Liver (tissue), 9 donors: ENCODE data around the gene PRMT7. TPM values are rescaled to one million over a fixed set of nuclear protein-coding genes. Genes with fewer than 3 reads are reported as not detected.

Experiments
- DNase-seq: peaks from one replicate; pipeline ENCODE4 v3.0.0-alpha.2; 2017; ENCODE audit warnings: low spot score
- H3K27ac ChIP-seq, 2 donors: one replicate each; pipeline ENCODE4 v1.7.0; 2013; ENCODE audit warnings: inconsistent platforms in 2 of 2, low read length in 2 of 2, control low read depth in 1 of 2, low read depth in 1 of 2, mild to moderate bottlenecking in 1 of 2
- H3K27me3 ChIP-seq, 4 donors: one replicate each; pipeline versions ENCODE4 v1.6.1 to v1.7.0; 2013; ENCODE audit warnings: low read length in 3 of 4, inconsistent platforms in 1 of 4, mild to moderate bottlenecking in 1 of 4, moderate library complexity in 1 of 4; ENCODE audit not compliant: control insufficient read depth in 4 of 4, insufficient read depth in 4 of 4
- H3K36me3 ChIP-seq, 4 donors: one replicate each; pipeline versions ENCODE4 v1.6.1 to v1.7.0; 2013; ENCODE audit warnings: low read length in 3 of 4, mild to moderate bottlenecking in 3 of 4, low read depth in 1 of 4, moderate library complexity in 1 of 4; ENCODE audit not compliant: control insufficient read depth in 4 of 4, insufficient read depth in 3 of 4
- H3K4me1 ChIP-seq, 4 donors: one replicate each; pipeline versions ENCODE4 v1.6.1 to v1.7.0; 2013; ENCODE audit warnings: low read length in 3 of 4, mild to moderate bottlenecking in 3 of 4, moderate library complexity in 1 of 4; ENCODE audit not compliant: control insufficient read depth in 4 of 4, insufficient read depth in 4 of 4
- H3K4me3 ChIP-seq, 3 donors: one replicate each; pipeline versions ENCODE4 v1.6.1 to v1.7.0; 2013; ENCODE audit warnings: low read length in 3 of 3, control low read depth in 1 of 3, low read depth in 1 of 3, mild to moderate bottlenecking in 1 of 3
- H3K9ac ChIP-seq, 2 donors: one replicate each; pipeline ENCODE4 v1.7.0; 2013; ENCODE audit warnings: low read length in 2 of 2, mild to moderate bottlenecking in 2 of 2, moderate library complexity in 2 of 2, control low read depth in 1 of 2, low read depth in 1 of 2
- H3K9me3 ChIP-seq, 4 donors: one replicate each; pipeline versions ENCODE4 v1.6.1 to v1.7.0; 2013; ENCODE audit warnings: low read length in 3 of 4; ENCODE audit not compliant: control insufficient read depth in 4 of 4
- ATF3 ChIP-seq: IDR thresholded peaks from 2 replicates; pipeline ENCODE4 v1.6.1; 2016; ENCODE audit warnings: antibody characterized with exemption
- CTCF ChIP-seq: fragments of 150-350 bp; IDR thresholded peaks from 2 replicates; pipeline ENCODE4 v1.5.1; 2017; ENCODE audit warnings: improper control_type of control experiment, low read depth, low read length; ENCODE audit not compliant: missing input control
- EGR1 ChIP-seq, 2 donors: IDR thresholded peaks; 2 replicates each; pipeline ENCODE4 v1.6.1; 2016 to 2018; ENCODE audit warnings: antibody characterized with exemption in 2 of 2, low read depth in 2 of 2
- FOXA1 ChIP-seq: IDR thresholded peaks from 2 replicates; pipeline ENCODE4 v1.6.1; 2016; ENCODE audit warnings: antibody characterized with exemption
- FOXA2 ChIP-seq: IDR thresholded peaks from 2 replicates; pipeline ENCODE4 v1.6.1; 2016; ENCODE audit warnings: antibody characterized with exemption
- GABPA ChIP-seq, 2 donors: IDR thresholded peaks in 1 of 2; conservative IDR thresholded peaks in 1 of 2; 2 replicates each; pipeline ENCODE4 v1.6.1; 2016; ENCODE audit warnings: antibody characterized with exemption in 2 of 2, mild to moderate bottlenecking in 1 of 2, moderate library complexity in 1 of 2
- HNF4A ChIP-seq, 2 donors: conservative IDR thresholded peaks; 2 replicates each; pipeline ENCODE4 v1.6.1; 2016; ENCODE audit warnings: antibody characterized with exemption in 2 of 2, mild to moderate bottlenecking in 2 of 2
- HNF4G ChIP-seq: IDR thresholded peaks from 2 replicates; pipeline ENCODE4 v1.6.1; 2016; ENCODE audit warnings: antibody characterized with exemption
- JUND ChIP-seq, 2 donors: IDR thresholded peaks; 2 replicates each; pipeline ENCODE4 v1.6.1; 2016; ENCODE audit warnings: antibody characterized with exemption in 2 of 2
- MAX ChIP-seq: IDR thresholded peaks from 2 replicates; pipeline ENCODE4 v1.6.1; 2016; ENCODE audit warnings: antibody characterized with exemption
- NR2F2 ChIP-seq: IDR thresholded peaks from 2 replicates; pipeline ENCODE4 v1.6.1; 2016; ENCODE audit warnings: antibody characterized with exemption
- RAD21 ChIP-seq, 2 donors: IDR thresholded peaks; 2 replicates each; pipeline ENCODE4 v1.6.1; 2016; ENCODE audit warnings: antibody characterized with exemption in 2 of 2, mild to moderate bottlenecking in 2 of 2
- REST ChIP-seq: IDR thresholded peaks from 2 replicates; pipeline ENCODE4 v1.6.1; 2016; ENCODE audit warnings: antibody characterized with exemption, mild to moderate bottlenecking
- RXRA ChIP-seq, 2 donors: IDR thresholded peaks; 2 replicates each; pipeline ENCODE4 v1.6.1; 2017 to 2018; ENCODE audit warnings: antibody characterized with exemption in 2 of 2, mild to moderate bottlenecking in 1 of 2
- SP1 ChIP-seq: IDR thresholded peaks from 2 replicates; pipeline ENCODE4 v1.6.1; 2018; ENCODE audit warnings: antibody characterized with exemption, mild to moderate bottlenecking
- TAF1 ChIP-seq: conservative IDR thresholded peaks from 2 replicates; pipeline ENCODE4 v1.6.1; 2016; ENCODE audit warnings: antibody characterized with exemption, mild to moderate bottlenecking
- YY1 ChIP-seq: IDR thresholded peaks from 2 replicates; pipeline ENCODE4 v1.6.1; 2016; ENCODE audit warnings: antibody characterized with exemption, mild to moderate bottlenecking
- ZBTB33 ChIP-seq: IDR thresholded peaks from 2 replicates; pipeline ENCODE4 v1.6.1; 2016; ENCODE audit warnings: antibody characterized with exemption
- WGBS: extraction: QIAGEN DNeasy Blood & Tissue Kit; methylation state at CpG from one replicate; pipeline ENCODE4 v1.1.7; 2013; 5-methylcytosine and 5-hydroxymethylcytosine counted together
- polyA plus RNA-seq, 2 donors: library from polyadenylated mRNA; stranded (reverse) in 1 of 2; unstranded in 1 of 2; fragments of 200-250 nt in 1 of 2; fragments of >200 nt in 1 of 2; fragmentation: Nextera tagmentation in 1 of 2; extraction: Ambion mirVana in 1 of 2; gene quantifications; one replicate each; pipeline versions ENCODE4 v1.2.1 to v1.2.3, GENCODE V29; 2013 to 2015
- total RNA-seq, 2 donors: library from RNA; depleted of rRNA; stranded (reverse); fragments of >200 nt; gene quantifications; one replicate each; pipeline ENCODE4 v1.2.3, GENCODE V29; 2014
- donor health status: healthy.
- donor health status: healthy.
- donor health status: healthy.
- donor health status: healthy.
- donor health status: healthy.

The PRMT7 gene
- total and polyA plus RNA-seq, 4 donors, result 10.7 to 31.5 (median 17.5) TPM

- Histone ChIP-seq H3K9me3 (no peaks in the 10 kb centered on the region), H3K4me3 (no peak overlapping the region), H3K27ac (no peak overlapping the region), H3K4me1 (peaks cover 0 to 8% (median 4%) of the 10 kb centered on the region in 4 donors), H3K36me3 (no peaks in the 10 kb centered on the region), H3K9ac (no peak overlapping the region), H3K27me3 (no peaks in the 10 kb centered on the region)
- DNase-seq, result no peak
- TF ChIP-seq SP1 (no peak), YY1 (no peak), HNF4A (conservative IDR thresholded peaks at IDR 0.05) (no peak), JUND (IDR thresholded peaks at IDR 0.05) (no peak), FOXA2 (no peak), MAX (no peak), CTCF (no peak), FOXA1 (no peak), ZBTB33 (no peak), NR2F2 (no peak), RXRA (IDR thresholded peaks at IDR 0.05) (no peak), RAD21 (IDR thresholded peaks at IDR 0.05) (no peak), REST (no peak), HNF4G (no peak), ATF3 (no peak), GABPA (IDR thresholded peaks at IDR 0.05 in 1 of 2, conservative IDR thresholded peaks at IDR 0.05 in 1 of 2) (no peak), TAF1 (no peak), EGR1 (IDR thresholded peaks at IDR 0.05; ENCODE audit: low read depth in 2 of 2) (no peak)
- WGBS, result 96% methylated on average over 10 of the region's 10 CpGs
Observed at GRCh38 chr16:68380676-68381362, 70.0 kb downstream of the PRMT7 start.
